HG03342 (cell line): ENCODE results near the gene ADCY1.
"Not testable (repeated sequence)": the region's sequence is repeated elsewhere in the genome, so short reads cannot be mapped to it uniquely, and the experiment has no call there.

ENCODE experiments used
- ATAC-seq: cut with Tn5 transposase; IDR thresholded peaks from one replicate; pipeline ENCODE4 v1.9.1; 2021; ENCODE audit warnings: mild to moderate bottlenecking, moderate library complexity; ENCODE audit not compliant: unreplicated experiment

Gene ADCY1

DNA sequence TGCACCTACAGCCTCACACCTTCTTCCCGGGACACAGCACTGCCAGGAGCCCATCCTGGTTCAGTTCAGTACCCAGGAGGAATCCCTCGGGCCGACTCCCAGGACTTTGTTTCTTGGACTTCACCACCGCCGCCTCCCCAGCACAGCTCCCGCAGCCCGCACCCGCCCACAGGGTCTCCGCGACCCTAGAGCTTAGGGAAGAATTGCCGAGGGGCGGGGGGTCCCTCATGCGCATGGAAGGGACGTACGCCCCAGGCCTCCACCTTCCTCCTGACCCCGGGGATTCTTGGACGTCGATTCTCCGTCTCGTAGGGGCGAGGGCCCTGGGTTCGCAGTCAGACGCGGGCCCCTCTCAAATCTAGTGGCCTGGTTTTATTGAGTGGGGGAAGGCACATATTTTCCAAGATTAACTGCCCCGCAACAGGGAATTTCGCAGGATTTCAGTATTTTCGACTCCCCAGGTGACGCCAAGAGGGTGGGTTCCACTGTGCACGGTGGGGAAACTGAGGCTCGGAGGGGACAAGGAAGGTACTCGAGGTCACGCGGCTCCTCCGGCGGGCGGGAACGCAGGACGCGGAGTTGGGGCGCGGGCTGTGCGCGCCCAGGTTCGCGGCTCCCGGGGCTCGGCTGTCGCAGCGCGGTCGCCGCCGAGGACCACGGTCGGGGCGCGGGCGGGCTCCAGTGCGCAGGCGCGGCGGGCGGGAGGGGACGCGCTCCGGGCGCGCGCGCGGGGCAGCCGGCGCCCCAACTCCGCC, at the start of gene ADCY1:
Gene ADCY1, plus strand, starts transcription at position 708 of the 755 bp plus-strand sequence. CDS start 176 bp downstream, outside the sequence.
- no peak for ATAC-seq

DNA sequence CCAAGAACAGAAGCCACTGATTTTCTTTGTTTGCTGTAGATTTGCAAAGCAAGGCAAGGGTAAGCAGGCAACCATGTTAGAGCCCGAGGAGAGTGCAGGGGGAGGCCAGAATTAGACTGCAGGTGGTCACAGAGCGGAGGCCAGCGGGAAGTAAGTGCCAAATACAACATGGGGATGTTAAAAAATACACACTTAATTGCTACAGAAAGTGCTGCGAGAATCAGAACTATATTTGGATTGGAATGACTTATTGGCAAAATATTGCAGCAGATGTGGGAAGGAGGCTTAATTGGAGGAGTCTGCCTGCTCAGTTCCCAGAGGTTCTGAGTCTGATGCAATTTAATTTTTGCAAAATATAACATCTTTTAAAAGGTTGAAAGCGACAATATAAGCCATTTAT, 49.7 kb upstream of the ADCY1 start:
- no peak for ATAC-seq

DNA sequence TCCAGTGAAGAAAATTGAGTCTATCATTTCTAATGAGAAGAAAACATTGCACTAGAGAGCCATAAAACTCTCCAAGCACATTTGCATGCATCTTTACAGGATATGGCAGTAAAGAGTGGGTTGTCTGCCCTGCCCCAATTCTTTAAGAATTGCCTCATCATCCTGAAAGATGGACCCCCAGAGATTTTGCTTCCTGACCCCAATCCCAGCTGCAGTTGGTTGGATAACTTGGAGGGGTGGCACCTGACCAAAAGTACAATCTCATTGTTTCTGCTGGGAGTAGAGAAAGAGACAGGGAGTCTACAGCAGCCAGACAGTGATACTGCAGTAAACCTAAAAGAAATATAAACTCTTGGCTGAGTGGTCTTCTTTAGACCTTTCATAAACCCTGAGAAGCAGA, 49.1 kb upstream of the ADCY1 start:
- ATAC-seq = no peak

DNA sequence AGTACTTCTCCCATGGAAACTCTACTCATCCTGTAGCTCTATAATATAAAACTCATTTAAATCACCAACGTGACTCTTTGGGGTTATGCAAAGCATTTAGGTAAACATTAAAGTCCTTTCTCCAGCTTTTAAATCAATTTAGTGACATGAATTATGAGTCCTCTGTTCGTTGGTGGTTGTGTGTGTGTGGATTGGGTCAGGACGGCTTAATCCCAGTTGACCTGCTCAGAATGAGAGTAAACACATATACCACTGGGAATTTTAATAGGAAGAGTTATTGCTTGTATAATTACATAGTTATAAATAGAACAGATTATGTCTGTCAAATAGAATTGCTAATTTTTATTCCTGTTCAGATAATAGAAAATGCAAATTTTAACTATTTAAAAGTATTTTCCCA, 30.7 kb upstream of the ADCY1 start:
- ATAC-seq = no peak

DNA sequence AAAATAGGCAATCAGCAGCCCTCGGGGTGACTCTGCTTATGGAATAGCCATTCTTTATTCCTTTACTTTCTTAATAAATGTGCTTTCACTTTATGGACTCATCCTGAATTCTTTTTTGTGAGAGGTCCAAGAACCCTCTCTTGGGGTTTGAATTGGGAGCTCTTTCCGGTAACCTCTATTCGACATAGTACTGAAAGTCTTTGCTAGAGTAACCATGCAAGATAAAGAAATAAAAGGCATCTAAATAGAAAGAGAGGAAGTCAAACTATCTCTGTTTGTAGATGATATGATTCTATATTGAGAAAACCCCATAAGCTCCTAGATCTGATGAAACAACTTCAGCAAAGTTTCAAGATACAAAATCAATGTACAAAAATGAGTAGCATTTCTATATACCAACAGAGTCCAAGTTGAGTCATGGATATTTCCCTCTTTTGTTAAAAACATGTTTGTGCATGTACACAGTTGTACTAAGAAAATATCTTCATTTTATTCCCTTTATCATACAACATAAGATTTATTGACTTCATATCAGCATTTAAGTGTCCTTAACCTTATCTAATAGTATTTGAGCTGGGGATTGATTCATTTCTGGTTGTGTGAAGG, 29.0 kb upstream of the ADCY1 start:
- ATAC-seq = not testable (repeated sequence)

DNA sequence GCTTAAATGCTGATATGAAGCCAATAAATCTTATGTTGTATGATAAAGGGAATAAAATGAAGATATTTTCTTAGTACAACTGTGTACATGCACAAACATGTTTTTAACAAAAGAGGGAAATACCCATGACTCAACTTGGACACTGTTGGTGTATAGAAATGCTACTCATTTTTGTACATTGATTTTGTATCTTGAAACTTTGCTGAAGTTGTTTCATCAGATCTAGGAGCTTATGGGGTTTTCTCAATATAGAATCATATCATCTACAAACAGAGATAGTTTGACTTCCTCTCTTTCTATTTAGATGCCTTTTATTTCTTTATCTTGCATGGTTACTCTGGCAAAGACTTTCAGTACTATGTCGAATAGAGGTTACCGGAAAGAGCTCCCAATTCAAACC, 25.3 kb upstream of the ADCY1 start:
- ATAC-seq = not testable (repeated sequence)

DNA sequence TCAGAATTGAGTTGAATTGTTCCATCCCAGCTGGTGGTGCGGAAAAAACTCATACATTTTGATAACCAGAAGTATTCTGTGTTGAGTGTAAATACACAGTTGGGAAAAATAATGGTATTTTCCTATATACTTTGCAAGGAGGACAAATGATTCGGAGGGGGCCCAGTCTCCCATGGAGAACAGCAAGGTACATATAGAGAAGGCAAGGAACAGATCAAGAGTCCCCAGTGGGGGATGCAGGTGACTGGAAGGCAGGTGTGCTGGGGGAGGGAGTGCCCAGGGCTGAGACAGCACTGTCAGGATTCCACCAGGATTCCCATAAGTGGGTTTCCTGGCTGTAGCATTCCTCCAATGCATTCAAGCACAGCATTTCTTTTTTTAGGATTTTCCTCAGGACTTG, 10.8 kb upstream of the ADCY1 start:
- no peak for ATAC-seq

DNA sequence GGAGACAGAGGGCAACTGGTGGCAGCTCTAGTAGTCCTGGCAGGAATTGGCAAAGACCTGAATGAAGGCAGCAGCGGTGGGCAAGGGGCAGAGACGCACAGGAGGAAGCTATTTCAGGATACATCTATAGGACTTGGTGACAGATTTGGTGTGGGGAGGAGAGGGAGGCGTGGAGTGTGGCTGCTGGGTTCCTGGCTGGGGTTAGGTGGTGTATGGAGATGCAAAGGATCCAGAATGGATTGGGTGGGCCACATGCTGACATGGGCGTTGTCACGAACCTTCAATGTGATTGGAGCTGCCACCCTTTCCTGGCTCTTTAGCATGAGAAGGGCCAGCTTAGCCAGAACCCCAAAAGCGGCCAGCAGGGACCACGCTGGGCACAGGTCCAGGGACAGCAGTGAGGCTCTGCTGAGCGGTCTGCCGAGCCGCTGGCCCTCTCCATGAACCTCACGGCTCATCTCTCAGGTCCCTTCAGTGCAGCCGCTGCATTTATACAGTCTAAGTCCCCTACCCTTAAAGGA, 10.2 kb upstream of the ADCY1 start:
- no peak for ATAC-seq

DNA sequence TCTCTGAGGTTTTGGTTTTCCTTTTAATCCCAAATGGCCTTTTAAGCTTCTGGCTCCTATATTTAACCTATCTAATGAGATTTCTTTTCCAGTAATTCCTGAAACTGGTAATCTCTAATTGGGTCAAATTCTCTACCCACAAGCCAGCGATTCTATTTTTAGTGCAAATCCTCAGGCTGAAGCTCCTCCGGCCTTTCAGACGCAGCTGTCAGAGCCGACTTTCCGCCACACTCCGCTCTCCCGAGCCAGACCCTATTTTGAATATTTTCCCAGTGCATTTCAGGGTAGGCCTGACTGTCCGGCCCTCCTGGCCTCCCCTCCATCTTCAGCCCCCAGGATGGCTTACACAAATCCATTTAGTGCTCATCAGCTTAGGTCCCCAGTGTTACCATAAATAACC, 9.7 kb upstream of the ADCY1 start:
- no peak for ATAC-seq

DNA sequence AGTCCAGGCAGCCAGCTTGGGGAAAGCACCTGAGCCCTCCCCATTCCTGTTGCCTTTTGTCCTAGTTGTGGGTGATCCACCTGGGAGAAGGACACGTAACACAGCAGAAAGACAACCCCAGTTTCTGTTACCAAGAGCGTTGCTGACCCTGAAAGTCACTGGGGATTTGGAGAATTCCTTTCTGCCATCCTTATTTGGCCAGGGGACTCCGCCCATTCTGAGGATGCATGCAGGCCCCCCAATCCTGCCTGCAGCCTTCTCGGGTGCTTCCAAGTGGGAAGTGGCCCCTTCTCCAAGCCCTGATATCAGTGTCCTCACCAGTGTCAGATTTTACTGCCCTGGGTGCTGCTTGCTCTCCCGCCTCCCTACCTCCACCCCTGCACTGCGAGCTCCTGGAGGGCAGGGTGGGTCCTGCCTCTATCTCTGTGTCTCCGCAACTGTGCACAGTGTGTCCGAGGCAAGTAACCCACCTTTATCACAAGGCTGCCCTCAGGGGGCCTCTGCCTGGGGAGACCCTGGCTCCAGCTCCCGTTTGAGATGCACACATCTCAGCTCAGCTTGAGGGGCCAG, 9.2 kb upstream of the ADCY1 start:
- ATAC-seq = no peak

DNA sequence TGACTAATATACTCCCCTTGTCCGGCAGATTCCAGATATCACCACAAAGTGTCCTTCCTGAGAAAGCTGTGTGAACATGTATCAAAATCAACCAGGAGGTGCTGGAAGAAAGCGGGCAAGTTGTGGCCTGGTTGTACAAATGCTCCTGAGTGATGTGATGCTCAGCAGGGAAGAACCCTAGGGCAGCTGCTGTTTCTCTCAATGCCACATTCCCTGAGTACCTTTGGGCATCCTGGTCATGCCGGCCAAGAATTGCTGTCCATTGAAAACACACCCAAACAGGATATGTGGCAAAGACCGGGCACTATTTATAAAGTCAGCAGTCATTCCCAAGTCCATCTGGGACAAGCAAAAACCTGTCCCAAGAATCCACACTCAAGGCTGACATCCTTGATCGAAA, 7.8 kb upstream of the ADCY1 start:
- ATAC-seq = no peak

DNA sequence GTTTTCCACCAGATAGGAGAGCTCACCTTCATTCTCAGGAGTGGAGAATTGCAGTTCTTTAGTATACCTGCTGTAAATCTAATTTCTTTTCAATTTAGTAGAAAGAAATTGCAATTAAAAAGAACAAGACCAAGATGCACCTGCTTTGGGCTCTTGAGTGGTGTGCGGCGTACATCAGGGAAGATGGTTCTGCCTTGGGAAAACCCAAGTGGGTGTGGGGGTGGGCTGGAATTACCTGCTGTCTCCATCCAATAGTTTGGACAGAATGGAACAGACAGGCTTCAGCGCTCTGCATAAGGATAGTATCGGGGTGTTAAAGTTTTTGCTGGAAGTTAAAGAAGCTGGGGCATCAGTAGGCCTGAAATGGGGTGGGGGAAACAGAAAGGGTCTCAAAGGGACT, 7.2 kb upstream of the ADCY1 start:
- ATAC-seq = no peak

DNA sequence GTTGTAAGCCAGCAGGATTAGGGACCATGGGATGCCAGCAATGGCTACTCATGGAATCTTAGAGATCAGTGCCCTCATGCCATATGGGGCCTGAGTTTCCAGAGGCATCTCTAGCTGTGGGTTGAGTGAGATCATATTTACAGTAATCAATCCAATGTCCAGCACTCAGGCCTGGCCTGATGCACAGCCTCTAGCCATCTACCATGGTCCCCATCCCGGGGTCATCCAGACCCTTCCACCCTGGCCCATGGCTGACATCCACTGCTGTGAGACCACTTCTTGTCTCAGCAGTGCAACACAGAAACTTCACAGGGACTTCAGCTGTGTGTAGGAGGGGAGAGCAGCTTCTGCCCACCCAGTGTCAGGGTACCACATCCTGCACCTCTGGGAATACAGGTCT, 6.5 kb upstream of the ADCY1 start:
- ATAC-seq = no peak

DNA sequence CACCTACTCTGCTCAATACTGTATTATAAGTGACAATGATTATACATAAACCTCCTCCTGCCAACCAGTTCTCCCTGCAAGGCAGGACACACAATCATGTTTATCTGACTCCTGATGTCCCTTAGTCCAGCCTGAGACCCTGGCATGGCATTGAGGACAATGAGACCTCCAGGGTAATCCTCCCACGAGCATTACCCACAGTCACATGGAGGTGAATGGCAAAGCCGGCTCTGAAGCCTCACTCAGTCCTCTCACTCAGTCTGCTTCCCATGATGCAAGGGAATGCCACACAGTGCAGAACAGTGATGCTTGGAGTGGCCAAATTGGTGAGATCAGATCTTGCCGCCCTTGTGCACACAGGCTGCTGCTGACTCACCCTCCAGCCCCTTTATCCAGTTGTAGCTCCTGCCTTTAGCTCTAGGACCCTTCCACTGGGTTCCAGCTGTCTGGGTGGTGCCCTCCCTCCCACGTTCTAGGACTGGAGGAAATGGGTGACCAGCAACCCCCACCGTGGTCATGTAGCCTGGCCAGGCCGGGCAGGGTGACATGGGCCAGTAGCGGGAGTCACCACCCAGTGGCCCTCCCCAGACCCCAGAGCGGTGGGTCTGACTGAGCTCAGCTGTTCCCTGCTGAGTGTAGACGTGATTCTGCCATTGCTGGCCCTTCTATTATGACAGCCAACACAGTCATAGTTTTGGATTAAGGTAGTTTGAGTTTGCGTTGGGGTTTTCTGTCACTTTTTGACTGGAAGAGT, 5.5 kb upstream of the ADCY1 start:
- ATAC-seq = no peak

DNA sequence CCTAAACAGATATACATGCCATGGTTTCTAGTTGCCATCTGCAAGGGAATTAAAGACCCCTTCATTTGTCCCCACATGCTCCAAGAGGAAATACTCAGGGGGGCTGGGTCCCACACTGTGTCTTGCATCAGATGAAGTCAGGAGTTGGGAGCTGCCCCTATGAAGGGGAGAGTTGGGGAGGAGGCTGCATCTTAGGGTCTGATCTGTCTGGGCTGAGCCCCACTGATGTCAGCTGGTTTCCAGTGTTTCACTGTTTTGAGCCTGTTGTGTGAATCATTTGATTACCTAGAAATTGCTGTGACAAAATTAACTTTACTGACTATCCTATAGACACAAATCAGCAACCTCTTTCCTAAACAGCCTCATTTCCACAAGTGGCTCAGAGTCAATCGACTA, 4.9 kb upstream of the ADCY1 start:
- no peak for ATAC-seq

DNA sequence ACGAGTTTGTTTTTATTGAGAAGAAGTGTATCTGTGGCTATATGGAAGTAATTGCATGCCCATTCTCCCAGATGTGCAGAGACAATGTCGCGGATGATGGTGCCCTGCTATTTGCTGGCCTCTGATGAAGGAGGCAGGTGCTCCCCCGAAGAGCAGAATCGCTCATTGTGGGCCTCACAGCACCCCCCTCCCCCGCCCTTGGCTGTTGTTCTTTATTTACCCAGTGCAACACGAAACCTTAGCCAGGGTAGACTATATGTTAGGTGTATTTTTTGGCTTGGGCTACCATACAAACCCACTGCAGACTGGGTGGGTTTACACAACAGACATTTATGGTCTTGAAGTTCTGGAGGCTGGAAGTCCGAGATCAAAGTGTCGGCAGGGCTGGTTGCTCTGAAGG, 3.4 kb upstream of the ADCY1 start:
- ATAC-seq = no peak

DNA sequence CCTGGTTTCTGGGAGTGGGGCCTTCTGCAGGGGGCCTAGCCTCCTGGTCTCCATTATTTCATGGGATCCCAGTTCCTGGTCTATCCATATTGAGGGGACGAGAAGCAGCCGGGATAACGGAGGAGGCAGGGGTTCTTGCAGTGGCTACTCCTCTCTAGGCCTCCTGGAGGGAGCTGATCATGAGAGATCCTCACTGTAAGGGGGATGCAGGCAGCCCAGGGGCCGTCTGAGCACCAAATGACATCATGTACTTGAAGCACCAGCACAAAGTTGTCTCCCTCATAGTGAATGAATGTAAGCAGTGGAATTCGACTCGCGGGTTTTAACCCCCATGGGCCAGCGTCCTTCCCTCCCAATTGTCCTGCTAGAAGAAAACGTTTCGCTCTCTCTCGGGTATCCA, 964 bp upstream of the ADCY1 start:
- no peak for ATAC-seq

DNA sequence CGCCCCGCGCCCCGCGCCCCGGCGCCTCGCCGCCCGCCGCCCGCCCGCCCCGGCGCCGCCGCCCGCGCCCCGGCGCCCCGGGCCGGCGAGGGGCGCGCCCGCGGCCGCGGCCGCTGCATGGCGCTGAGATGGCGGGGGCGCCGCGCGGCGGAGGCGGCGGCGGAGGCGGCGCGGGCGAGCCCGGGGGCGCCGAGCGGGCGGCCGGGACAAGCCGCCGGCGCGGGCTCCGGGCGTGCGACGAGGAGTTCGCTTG, 174 bp downstream of the ADCY1 start:
- no peak for ATAC-seq

DNA sequence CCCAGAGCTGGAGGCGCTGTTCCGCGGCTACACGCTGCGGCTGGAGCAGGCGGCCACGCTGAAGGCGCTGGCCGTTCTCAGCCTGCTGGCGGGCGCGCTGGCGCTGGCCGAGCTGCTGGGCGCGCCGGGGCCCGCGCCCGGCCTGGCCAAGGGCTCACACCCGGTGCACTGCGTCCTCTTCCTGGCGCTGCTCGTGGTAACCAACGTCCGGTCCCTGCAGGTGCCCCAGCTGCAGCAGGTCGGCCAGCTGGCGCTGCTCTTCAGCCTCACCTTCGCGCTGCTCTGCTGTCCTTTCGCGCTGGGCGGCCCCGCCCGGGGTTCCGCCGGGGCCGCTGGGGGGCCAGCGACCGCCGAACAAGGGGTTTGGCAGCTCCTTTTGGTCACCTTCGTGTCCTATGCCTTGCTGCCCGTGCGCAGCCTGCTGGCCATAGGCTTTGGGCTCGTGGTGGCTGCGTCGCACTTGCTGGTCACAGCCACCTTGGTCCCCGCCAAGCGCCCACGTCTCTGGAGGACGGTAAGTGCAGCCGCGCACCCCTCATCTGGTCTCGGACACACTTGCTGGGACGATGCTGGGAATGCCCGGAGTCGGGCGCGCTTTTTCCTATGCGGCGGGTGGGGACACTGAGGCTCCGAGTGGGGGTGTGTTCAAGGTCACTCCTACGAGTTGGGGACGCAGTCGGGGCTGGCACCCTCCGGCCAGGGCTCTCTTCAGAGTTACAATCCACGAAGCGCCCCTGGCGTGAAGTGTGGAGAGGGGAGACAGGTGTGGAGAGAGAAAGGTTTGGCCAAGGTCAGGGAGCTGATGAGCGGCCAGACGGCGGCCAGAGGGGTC, 717 bp downstream of the ADCY1 start:
- no peak for ATAC-seq

DNA sequence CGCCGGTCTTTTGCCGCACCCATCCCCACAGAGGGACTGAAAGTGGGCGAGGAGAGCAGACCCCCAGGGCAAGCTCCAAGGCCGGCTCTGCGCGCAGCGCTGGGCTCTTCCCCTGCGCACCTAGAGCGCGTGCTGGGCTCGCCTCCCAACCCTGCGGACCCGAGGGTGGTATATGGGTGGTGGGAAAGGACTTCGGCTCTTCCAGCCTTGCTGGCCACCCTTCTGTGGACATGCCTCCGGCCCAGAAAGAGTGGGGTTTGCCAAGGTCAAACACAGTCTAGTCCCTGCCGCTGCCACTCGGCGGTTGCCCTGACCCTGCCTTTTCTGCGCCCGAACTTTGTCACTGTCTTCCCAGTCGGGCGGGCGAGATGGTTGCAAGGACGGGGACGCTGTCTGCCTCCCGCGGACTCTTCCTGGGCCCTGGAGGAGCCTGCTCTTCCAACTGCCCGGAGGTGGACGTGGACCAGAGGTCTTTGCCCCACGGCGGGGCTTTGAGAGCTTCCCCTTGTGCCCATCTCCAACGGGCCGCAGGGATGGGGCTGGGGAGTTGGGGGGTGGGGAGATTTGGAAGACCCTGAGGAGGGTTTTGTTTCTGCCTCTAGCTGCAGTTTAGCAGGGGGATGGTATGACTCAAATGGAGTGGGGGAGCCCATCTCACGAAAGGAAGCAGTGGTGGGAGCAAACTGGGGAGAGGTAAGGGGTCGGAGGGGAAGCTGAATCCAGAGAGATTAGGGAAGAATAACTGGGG, 1.5 kb downstream of the ADCY1 start:
- ATAC-seq = no peak
